SU-DHL-6 (cell line): ENCODE measurements around the gene KLF11.

Source experiments
- H2AFZ ChIP-seq: fragments of 200-600 bp; sonication (generic); 2 replicates; pipeline ENCODE4 v1.6.1; 2014; ENCODE audit warnings: low read depth, mild to moderate bottlenecking, moderate library complexity, mixed read lengths, antibody characterized with exemption, low read length; ENCODE audit not compliant: severe bottlenecking
- H3F3A ChIP-seq: fragments of 200-600 bp; shearing (Covaris generic); 2 replicates; pipeline ENCODE4 v1.6.0; 2016; ENCODE audit warnings: antibody characterized with exemption, mild to moderate bottlenecking; ENCODE audit not compliant: insufficient read depth
- H3K27ac ChIP-seq: fragments of 200-600 bp; sonication (generic); 2 replicates; pipeline ENCODE4 v1.5.1; 2016; ENCODE audit warnings: low read depth, mild to moderate bottlenecking, low read length, moderate library complexity, mixed read lengths
- H3K27me3 ChIP-seq: fragments of 200-600 bp; sonication (generic), shearing (Covaris generic); 2 replicates; pipeline ENCODE4 v1.6.0; 2014; ENCODE audit warnings: mild to moderate bottlenecking, low read length
- H3K36me3 ChIP-seq: fragments of 200-600 bp; sonication (generic); 2 replicates; pipeline ENCODE4 v1.6.1; 2014; ENCODE audit warnings: mild to moderate bottlenecking, low read length, mixed read lengths
- H3K4me2 ChIP-seq: fragments of 300-600, 200-600 bp; shearing (Covaris generic), sonication (generic); 2 replicates; pipeline ENCODE4 v1.6.0; 2014; ENCODE audit warnings: low read length, low read depth, mild to moderate bottlenecking; ENCODE audit not compliant: poor library complexity, severe bottlenecking
- H3K4me3 ChIP-seq: fragments of 200-600 bp; sonication (generic); 2 replicates; pipeline ENCODE4 v1.5.1; 2014; ENCODE audit warnings: antibody characterized with exemption, low read length, mild to moderate bottlenecking, mixed read lengths; ENCODE audit not compliant: insufficient read depth, poor library complexity, severe bottlenecking
- H3K79me2 ChIP-seq: fragments of 200-600 bp; sonication (generic); 2 replicates; pipeline ENCODE4 v1.6.1; 2014; ENCODE audit warnings: mild to moderate bottlenecking, low read length, moderate library complexity; ENCODE audit not compliant: insufficient read depth
- H3K9ac ChIP-seq: fragments of 200-600 bp; sonication (generic); 2 replicates; pipeline ENCODE4 v1.7.0; 2014; ENCODE audit warnings: mild to moderate bottlenecking, low read length
- H3K9me2 ChIP-seq: fragments of 200-600 bp; sonication (generic); replicated peaks from 2 replicates; pipeline ENCODE4 v1.6.1; 2014; ENCODE audit warnings: low read length; ENCODE audit not compliant: insufficient read depth
- H3K9me3 ChIP-seq: fragments of 200-600 bp; sonication (generic); 2 replicates; pipeline ENCODE4 v1.6.1; 2014; ENCODE audit warnings: low read length, mixed read lengths; ENCODE audit not compliant: insufficient read depth
- H4K20me1 ChIP-seq: fragments of 200-600 bp; sonication (generic); 2 replicates; pipeline ENCODE4 v1.6.1; 2014; ENCODE audit warnings: low read depth, mild to moderate bottlenecking, antibody characterized with exemption, low read length, moderate library complexity, mixed read lengths
- CTCF ChIP-seq: fragments of 200-600 bp; sonication (generic); IDR thresholded peaks from one replicate; pipeline ENCODE4 v1.5.1; 2017; ENCODE audit warnings: antibody characterized with exemption, mild to moderate bottlenecking, low read length, moderate library complexity; ENCODE audit not compliant: insufficient read depth, poor library complexity, severe bottlenecking
- EZH2phosphoT487 ChIP-seq: fragments of 200-600 bp; sonication (generic), shearing (Covaris generic); conservative IDR thresholded peaks from 2 replicates; pipeline ENCODE4 v1.6.1; 2018; ENCODE audit warnings: mild to moderate bottlenecking, antibody characterized with exemption, low read length, moderate library complexity, mixed read lengths

Gene KLF11

GRCh38 chr2:10079266-10079869 lies 36.0 kb downstream of the KLF11 start:
- Histone ChIP-seq H3K9ac (peak overlapping the region; percentile 18; the same call in 1 of the 2 replicates), H3K27me3 (no peaks in the 10 kb centered on the region), H3K9me3 (no peaks in the 10 kb centered on the region), H3K4me2 (peak overlapping the region; percentile 45), H3K79me2 (no peaks in the 10 kb centered on the region), H3K27ac (no peak overlapping the region), H3K9me2 (no peaks in the 10 kb centered on the region), H3F3A (peaks cover 12% of the 10 kb centered on the region; the same call in 1 of the 2 replicates), H4K20me1 (no peaks in the 10 kb centered on the region), H2AFZ (no peak overlapping the region), H3K36me3 (no peaks in the 10 kb centered on the region), H3K4me3 (peak overlapping the region; percentile 27)
- TF ChIP-seq EZH2phosphoT487 (no peak), CTCF (no peak)

DNA sequence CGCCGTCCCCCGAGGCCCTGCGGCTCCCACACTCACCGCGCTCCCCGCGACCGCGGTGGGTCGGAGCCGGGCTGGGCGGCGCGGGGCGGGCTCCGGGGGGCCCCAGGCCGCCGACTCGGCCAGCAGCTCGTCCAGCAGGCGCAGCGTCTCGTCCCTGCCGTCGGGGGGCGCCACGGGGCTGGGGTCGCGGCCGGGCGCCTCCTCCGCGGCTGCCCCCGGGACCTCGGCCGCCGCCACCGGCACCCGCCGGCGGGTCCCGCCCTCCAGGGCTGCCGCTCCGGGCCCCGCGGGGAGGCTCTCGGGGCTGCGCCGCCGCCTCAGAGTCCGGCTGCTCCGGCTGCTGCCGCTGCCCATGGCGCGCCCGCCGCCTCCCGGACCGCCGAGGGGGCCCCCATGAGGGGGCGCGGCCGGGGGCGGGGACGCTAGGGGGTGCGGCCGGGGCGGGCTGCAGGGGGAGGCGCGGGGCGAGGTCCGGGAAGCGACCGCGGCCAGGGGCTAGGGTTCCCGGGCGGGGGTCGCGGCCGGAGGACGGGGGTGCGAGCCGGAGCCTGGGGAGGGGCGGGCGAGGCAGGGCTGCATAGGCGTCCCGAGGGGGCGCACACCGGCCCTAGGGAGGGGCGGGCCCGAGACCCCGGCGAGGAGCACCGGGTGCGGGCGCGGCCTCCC lies 36.7 kb downstream of the KLF11 start, which contains the start of gene CYS1:
Gene CYS1 (minus strand): TSS at position 542 of the 666 bp plus-strand sequence. CDS start 188 bp downstream, at position 354.
- no peak within 1 kb of the TSS for H2AFZ ChIP-seq
- no peak within 1 kb of the TSS for H3K27ac ChIP-seq
- no peaks in the 10 kb centered on the region for H3K27me3 ChIP-seq

DNA sequence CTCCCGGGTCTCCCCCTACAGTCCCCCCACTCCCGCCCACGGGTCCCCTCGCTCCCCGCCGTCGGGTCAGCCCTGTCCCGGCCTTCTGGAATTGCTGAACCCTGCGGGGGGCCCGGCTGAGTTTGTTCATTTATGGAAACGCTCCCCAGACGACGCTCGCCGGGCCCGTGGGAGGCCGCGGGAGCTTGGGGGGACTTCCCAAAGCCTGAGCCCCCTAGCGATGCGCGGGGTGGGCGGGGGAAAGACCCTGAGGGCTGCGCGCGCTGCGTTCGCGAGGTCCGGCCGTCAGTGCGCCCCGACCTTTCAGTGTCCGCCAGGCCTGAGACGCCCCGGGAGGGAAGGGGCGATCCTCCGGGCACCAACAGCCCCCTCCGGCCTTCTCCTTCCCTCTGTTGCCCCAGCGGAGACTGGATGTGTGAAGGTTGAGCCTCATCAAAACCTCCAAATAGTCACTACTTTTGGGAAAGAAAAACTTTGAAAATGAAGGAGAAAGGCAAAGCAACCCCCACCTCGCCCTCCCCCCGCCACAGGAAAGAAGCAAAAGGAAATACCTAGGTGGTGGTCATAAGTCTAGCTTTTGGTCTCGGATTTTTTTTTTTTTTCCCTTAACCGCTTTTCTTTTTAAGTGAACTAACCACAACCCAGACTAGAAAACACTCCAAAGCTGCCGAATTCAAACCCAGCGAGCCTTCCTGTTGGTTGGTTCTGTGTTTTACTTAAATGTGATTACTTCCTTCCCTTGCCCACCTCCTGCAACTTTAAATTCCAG lies 37.4 kb downstream of the KLF11 start:
- Histone ChIP-seq H2AFZ (no peak overlapping the region), H3K4me3 (no peak overlapping the region), H3K27me3 (no peaks in the 10 kb centered on the region), H3K79me2 (no peaks in the 10 kb centered on the region), H3K9me3 (no peaks in the 10 kb centered on the region), H3K9me2 (no peaks in the 10 kb centered on the region), H3K36me3 (no peaks in the 10 kb centered on the region), H3F3A (peaks cover 12% of the 10 kb centered on the region; the same call in 1 of the 2 replicates), H3K27ac (no peak overlapping the region), H4K20me1 (no peaks in the 10 kb centered on the region), H3K9ac (no peak overlapping the region), H3K4me2 (peak overlapping the region; percentile 45)
- TF ChIP-seq EZH2phosphoT487, result no peak
- TF ChIP-seq CTCF, result no peak

More for the DNA sequence above, 36.7 kb downstream of the KLF11 start, which contains the start of gene CYS1:
- no peaks in the 10 kb centered on the region for H4K20me1 ChIP-seq
- no peaks in the 10 kb centered on the region for H3K9me3 ChIP-seq
- peaks cover 12% of the 10 kb centered on the region; the same call in 1 of the 2 replicates for H3F3A ChIP-seq
- H3K4me3 ChIP-seq, result peak within 1 kb of the TSS; percentile 27
- no peaks in the 10 kb centered on the region for H3K36me3 ChIP-seq
- TF ChIP-seq CTCF, result no peak
- TF ChIP-seq EZH2phosphoT487, result no peak
- H3K4me2 ChIP-seq, result peak within 1 kb of the TSS; percentile 45
- H3K9ac ChIP-seq, result peak within 1 kb of the TSS; percentile 18; the same call in 1 of the 2 replicates
- no peaks in the 10 kb centered on the region for H3K9me2 ChIP-seq
- no peaks in the 10 kb centered on the region for H3K79me2 ChIP-seq
